Left colon (tissue), 2 donors: Measurements from ENCODE around the gene MED12. TPM values are rescaled to one million over a fixed set of nuclear protein-coding genes. Genes with fewer than 3 reads are reported as not detected.

ENCODE experiments used
- ATAC-seq: fragments of 200-7000 bp; cut with Tn5 transposase; one replicate; pipeline ENCODE4 v1.9.1; 2020; ENCODE audit warnings: mild to moderate bottlenecking, moderate library complexity
- DNase-seq, 2 donors: peaks; one replicate each; pipeline ENCODE4 v3.0.0-alpha.2; 2020
- intact Hi-C, 2 donors: fragments of 100-400 bp; cut with DNase I in 1 of 2; cut with micrococcal nuclease in 1 of 2; formaldehyde crosslinking; loops; one replicate each; pipeline versions ENCODE4 v1.11.2 to v1.14.0; 2022; cut with DNase I, micrococcal nuclease
- long read RNA-seq: library from polyadenylated mRNA; unstranded; transcript quantifications from one replicate; pipeline ENCODE4 v2.0.0, GENCODE V29; 2021
- total RNA-seq, 2 donors: library from RNA; stranded (reverse); fragmentation: NEBNext Ultra II Directional; extraction: Animal tissue kit (Norgen Biotek cat#: 25700); gene quantifications; one replicate each; pipeline ENCODE4 v1.2.1, GENCODE V29; 2021
- donor health status: DM: no; HTN: no; CAD: no.
- donor health status: DM: yes; HTN: yes; CAD: no.

The MED12 gene
- total RNA-seq = 10 to 100 TPM; 35.4 to 37.9 TPM
- long read RNA-seq, partial matches to known transcripts = 3 of 5 reads
- long read RNA-seq, other reads (novel, unspliced or antisense) = 2 of 5 reads

DNA sequence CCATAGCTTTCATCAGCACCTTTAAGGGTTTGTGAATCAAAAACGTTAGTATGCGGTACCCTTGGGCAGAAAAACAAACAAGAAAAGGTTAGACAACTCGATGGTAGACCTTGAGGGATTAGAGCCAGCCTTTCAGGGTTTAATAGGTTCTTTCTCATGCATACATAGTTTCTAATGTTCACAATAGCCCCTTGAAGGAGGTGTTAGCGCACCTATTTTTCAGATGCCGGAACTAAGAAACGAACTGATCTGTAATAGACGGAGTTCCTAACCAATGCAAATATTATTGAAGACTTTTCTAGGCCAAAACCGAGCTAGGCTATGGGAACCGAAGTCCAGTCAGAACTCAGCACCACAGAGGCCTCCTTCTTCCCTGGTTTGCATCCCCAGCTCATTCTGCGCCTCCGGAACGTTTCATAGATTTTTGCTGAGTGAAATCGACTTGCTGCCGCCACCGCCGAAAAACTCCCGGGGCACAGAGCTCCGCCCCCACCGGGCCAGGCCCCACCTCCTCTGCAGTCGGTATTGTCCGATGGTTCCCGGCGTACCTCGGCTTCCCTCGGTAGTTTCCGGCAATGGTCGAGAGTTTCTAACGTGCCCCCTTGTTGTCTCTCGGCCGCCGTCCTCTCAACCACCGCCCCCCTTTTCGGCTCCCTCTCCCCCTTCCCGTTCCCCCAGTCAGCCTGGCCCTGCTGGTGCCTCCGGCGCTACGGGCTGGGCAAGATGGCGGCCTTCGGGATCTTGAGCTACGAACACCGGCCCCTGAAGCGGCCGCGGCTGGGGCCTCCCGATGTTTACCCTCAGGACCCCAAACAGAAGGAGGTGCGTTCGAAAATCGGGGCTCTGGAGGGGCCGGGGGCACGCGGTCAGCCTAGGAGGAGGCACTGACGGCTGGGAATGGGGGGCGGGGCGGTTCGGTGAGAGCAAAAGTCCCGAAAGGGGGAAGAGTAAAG, at the start of gene MED12:
Gene MED12, plus strand, starts transcription at position 565 of the 953 bp plus-strand sequence. Its CDS starts 159 bp downstream, at position 724.
- intact Hi-C loops = no loop called here
- peak; percentile 82 to 85 for DNase-seq
- ATAC-seq = peak; percentile 96

DNA sequence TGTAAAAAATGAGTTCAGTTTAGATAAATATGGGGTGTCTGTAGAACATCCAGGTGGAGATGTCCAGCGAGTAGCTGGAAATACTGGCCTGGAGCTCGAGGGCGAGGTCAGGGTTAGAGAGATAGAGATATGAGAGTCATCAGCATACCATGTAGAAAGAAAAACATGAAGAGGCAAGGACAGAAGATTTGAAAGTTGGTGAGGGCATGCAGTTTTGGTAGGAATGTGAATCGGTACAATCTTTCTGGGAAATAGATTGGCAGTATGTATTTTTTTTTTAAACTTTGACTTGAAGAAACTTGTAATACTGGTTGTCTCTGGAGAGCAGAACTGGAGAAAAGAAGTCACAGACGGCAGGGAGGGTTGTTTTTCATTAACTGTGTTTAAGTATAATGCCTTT, 47.9 kb upstream of the MED12 start:
- DNase-seq = no peak
- intact Hi-C loops = no loop called here
- ATAC-seq = no peak

DNA sequence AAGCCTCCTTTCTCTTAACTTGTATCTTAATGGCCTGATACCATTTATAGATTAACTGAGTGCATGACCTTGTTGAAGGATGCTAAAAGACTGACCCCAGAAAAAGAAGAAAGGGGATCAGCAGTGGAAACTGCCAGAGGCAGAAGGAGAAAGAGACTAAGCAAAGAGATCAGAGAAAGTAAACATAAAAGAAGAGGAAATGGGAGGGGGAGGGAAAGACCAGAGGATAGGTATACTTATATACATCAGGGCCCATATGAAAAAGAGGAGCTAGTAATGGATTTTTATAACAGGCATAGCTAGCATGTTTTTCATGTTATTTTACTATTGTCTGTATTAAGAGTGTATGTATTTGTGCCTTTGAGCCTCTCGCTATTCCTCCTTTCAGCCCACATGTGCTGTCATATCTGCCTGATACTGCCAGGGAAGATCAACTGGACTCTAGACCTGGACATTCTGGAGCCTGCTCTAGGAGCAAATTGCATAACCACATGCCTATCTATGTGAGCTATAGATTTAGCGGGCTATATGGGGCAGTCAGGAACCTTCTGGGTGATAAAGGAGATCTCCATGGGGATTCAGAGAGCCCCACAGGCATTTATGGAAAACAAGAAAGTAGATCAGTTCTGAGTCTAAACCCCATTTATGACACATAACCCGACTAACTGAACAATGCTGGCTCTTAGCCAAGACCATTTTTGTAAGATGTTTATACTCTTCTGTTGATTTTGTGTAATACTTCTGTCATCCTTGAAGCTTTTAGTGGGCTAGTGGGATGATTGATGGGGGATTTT, 36.9 kb upstream of the MED12 start:
- DNase-seq = no peak
- ATAC-seq = no peak
- intact Hi-C loops = no loop called here

DNA sequence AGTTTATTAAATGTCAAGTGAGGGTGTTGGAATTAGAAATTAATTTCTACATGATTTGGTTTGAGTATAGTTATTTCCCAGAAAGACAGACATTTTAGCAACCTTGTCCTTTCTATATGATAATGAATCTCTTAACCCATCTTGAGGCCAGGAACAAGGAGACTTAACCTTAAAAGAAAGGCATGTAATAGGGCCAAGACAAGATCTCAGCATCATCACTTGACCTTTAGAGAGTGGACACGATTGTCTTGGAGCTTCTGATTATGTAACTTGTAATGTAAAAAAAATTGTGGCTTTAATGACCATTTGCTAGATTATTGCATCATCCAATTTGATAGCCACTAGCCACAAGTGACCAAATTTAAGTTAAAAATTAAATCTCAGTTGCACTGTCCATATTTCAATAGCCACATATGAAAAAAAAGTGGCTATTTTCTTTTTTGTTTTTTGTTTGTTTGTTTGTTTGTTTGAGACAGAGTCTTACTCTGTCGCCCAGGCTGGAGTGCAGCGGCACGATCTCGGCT, 36.2 kb upstream of the MED12 start:
- ATAC-seq (no peak), DNase-seq (no peak)
- intact Hi-C loops = no loop called here

DNA sequence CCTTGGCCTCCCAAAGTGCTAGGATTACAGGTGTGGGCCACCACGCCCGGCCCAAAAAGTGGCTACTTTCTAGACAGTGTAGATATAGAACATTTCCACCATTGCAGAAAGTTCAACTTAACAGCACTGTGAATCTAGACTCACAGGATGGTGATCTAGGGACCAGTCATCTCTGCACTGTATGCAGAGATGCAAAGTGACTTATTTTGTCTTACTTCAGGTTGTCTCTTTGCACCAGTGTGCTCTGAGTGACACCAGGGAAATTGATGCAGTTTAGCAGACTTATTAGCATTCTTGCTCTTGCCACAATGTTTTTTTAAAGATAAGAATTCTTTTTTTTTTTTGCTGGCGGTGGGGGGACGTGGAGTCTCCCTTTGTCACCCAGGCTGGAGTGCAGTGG, 35.6 kb upstream of the MED12 start:
- DNase-seq = no peak
- ATAC-seq = no peak
- intact Hi-C loops = no loop called here

DNA sequence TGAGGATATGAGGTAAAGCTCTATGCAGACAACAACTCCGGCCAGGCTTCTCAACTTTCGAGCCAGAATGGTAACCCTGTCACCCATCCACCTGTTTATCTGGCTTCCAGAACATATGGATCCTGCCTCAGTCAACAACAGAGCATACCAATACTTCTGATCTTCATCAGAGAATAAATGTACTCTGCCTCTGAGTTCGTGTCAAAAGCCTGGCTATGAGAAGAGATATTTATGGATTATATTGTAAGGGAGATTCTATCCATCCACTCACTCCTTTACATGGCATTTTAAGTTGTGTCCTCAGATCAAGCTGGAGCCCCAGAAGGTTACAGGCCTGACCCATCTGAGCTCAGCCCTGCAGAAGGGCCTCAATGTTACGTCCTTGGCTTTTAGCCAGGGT, 32.5 kb upstream of the MED12 start:
- intact Hi-C loops = no loop called here
- DNase-seq (no peak), ATAC-seq (no peak)

DNA sequence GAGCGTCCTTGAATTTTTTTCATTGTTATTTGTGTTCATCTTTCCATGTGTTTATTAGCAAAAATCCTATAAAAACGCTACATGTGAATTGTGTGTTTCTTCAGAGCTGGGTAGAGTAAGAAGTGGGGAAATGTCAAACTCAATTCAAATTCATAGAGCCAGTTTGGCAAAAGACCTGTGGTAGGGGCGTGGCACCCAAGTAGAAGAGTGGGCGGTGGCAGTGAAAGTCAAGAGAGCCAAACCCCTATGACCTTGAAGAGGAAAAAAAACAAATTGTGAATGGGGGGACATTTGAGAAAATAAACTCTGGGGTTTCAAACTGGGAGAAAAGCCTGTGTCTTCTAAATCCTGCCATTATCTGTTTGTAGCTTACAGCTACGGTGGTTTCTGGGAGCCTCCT, 27.1 kb upstream of the MED12 start:
- intact Hi-C loops = no loop called here
- no peak for ATAC-seq
- DNase-seq = no peak

DNA sequence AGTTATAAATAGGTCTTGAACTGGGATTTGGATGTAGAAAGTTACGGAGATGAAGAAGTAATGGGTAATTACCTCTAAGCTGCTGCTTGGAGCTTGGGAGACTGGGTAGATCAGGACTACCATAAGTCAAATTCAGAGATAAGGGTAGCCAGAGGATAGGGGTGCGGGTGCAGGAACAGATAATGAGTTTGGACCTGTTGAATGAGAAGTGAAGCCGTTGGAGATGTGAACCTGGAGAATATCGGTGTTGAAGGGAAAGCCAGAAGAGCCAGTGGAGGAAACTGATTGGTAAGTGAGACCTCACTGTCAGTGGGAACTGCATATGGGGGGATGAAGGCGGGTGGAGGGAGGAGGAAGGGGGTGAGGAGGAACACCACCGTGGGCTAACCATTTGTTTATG, 23.4 kb upstream of the MED12 start:
- no peak for ATAC-seq
- no peak for DNase-seq
- intact Hi-C loops = no loop called here

DNA sequence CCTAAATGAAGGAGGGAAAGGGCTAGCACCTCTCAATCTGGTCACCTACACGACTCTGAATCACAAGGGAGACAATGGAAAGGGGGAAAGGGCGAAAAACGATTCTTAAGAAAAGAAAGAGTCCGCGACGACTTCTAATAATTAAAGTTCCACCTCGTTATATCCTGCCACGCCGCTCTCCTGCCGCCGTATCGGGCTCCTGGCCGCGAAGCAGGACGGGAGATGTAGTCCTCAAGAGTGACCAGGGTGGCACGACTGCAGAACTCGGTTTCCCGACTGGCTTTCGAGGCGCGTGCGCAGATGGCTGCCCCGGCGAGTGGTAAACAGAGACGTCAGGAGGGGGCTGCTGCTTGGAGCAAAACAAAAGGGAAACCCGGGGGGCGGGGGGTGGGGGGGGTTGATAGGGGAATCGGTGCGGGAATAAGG, 22.8 kb upstream of the MED12 start, which contains the start of gene FOXO4:
Gene FOXO4, plus strand, starts transcription at position 297 of the 426 bp plus-strand sequence. CDS start 678 bp downstream, outside the sequence.
- peak; percentile 91 for ATAC-seq
- peak; percentile 92 to 93 for DNase-seq
- intact Hi-C loops = no loop called here

DNA sequence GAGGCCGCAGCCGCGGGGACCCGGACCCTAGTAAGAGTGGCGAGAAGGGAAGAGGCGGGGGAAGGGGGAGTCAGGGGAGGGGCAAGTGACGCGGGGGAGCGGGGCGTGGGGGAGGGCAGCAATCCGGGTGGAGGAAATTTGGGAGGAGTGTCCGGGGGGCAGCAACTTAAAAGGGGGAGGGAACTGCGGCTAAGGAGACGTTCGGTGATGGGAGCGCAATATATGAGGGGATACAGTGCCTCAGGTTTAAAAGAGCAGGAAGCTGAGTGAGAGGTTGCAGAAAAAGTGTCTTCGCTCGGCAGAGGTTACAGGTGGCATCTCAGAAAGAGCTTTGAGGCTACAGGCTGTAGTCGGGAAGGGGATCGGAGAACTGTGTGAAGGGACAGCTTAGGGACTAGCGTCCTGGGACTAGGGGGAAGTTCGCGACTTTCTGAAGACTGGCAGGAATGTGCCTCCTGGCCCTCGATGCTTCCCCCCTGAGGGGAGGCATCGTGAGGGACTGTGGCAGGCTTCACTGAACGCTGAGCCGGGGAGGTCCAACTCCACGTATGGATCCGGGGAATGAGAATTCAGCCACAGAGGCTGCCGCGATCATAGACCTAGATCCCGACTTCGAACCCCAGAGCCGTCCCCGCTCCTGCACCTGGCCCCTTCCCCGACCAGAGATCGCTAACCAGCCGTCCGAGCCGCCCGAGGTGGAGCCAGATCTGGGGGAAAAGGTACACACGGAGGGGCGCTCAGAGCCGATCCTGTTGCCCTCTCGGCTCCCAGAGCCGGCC, 22.2 kb upstream of the MED12 start:
- intact Hi-C loops = no loop called here
- peak; percentile 66 for ATAC-seq
- DNase-seq = peak in 1 of 2 donors; percentile 26

DNA sequence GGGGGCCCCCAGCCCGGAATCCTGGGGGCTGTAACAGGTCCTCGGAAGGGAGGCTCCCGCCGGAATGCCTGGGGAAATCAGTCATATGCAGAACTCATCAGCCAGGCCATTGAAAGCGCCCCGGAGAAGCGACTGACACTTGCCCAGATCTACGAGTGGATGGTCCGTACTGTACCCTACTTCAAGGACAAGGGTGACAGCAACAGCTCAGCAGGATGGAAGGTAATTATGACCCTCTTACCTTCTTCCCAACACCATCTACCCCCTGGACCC, 21.7 kb upstream of the MED12 start:
- intact Hi-C loops = no loop called here
- no peak for DNase-seq
- no peak for ATAC-seq

DNA sequence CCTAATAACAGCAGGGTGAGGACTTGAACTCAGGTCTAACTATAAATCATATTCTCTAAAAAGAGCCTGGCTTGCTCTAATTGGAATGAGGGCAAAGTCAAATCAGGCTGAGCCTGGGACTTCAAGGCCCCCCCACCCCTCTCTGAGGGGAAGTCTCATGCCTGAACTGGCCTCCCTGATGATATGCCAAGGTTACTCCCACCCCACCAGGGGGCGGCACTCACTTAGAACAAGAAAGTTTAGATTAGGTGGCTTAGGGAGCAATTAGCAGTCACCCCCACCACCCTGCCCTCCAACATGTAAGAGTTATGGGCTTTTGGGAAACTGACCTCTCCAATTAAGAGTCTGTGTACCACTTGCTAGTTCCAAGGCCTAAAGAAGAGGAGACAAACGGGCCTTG, 20.1 kb upstream of the MED12 start:
- intact Hi-C loops = no loop called here
- peak; percentile 50 to 71 for DNase-seq
- ATAC-seq = no peak

DNA sequence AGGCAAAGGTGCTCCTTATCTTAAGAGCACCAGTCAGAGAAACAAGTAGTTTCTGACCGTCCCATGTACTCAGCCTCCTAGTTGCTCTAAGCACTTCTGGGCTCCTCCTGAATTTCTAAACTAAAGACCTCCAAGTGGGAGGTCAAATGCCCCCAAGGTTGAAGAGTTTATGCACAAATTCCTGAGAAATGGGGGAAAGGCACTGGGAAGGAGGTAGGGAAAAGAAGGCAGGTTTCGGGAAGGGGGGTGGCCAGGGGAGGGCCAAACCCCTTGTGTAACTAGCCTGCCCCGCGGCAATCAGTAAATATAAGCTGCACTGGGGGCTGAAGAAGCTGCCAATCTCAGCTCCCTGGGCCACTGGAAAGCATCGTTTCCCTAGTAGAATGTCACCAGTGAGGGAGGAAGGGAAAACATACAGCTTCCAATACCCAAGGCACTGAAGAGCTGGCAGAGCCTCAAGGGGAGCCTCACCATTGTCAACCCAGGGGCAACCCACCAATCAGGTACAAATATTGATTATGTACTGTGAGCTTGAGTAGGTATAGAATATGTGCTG, 19.4 kb upstream of the MED12 start:
- DNase-seq = no peak

DNA sequence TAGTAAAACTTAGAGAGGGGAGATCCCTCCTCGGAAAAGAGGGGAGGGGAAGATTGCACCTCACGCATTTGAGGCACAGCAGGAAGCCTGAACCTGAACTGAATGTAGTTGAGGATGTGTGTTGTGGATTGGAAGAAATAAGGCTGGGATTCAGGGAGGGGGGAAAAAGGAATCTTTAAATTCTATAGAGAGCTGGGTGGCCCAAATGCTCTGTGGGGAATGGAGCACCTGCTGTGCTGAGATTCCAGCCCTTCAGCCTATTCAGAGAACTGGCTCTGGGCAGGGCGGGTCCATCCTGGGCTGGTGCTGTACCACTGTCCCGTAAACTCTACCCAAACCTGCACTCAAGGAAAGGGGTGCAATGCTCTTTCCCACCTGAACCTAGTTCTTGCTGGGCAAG, 18.7 kb upstream of the MED12 start:
- ATAC-seq (no peak), DNase-seq (no peak)
- intact Hi-C loops = no loop called here

More for the DNA sequence above, 19.4 kb upstream of the MED12 start:
- intact Hi-C loops = no loop called here
- no peak for ATAC-seq

DNA sequence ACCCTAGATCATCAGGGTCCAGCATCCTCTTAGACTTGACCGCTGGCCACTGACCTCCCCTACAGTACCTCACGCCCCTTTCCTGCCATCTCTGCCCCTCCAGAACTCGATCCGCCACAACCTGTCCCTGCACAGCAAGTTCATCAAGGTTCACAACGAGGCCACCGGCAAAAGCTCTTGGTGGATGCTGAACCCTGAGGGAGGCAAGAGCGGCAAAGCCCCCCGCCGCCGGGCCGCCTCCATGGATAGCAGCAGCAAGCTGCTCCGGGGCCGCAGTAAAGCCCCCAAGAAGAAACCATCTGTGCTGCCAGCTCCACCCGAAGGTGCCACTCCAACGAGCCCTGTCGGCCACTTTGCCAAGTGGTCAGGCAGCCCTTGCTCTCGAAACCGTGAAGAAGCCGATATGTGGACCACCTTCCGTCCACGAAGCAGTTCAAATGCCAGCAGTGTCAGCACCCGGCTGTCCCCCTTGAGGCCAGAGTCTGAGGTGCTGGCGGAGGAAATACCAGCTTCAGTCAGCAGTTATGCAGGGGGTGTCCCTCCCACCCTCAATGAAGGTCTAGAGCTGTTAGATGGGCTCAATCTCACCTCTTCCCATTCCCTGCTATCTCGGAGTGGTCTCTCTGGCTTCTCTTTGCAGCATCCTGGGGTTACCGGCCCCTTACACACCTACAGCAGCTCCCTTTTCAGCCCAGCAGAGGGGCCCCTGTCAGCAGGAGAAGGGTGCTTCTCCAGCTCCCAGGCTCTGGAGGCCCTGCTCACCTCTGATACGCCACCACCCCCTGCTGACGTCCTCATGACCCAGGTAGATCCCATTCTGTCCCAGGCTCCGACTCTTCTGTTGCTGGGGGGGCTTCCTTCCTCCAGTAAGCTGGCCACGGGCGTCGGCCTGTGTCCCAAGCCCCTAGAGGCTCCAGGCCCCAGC, 17.6 kb upstream of the MED12 start:
- intact Hi-C loops = no loop called here
- ATAC-seq = no peak
- DNase-seq = no peak

DNA sequence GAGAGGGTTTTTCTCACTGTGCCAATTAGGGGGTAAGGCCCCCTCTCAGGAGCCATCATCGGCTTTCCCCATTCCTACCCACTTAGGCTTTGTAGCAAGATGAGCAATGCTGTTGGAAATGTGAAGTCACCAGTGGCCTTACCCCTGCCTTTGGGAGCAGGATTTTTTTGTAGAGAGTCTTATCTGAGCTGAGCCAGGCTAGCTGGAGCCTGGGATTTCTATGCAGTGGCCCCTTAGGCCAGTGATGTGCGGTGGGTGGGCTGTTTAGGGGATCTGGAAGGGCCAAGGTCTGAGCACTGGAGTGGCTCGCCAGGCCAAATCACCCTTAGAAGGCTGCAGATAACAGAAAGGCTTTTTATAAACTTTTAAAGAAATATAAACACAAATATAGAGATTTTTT, 16.1 kb upstream of the MED12 start:
- DNase-seq (no peak), ATAC-seq (no peak)
- intact Hi-C loops = no loop called here

DNA sequence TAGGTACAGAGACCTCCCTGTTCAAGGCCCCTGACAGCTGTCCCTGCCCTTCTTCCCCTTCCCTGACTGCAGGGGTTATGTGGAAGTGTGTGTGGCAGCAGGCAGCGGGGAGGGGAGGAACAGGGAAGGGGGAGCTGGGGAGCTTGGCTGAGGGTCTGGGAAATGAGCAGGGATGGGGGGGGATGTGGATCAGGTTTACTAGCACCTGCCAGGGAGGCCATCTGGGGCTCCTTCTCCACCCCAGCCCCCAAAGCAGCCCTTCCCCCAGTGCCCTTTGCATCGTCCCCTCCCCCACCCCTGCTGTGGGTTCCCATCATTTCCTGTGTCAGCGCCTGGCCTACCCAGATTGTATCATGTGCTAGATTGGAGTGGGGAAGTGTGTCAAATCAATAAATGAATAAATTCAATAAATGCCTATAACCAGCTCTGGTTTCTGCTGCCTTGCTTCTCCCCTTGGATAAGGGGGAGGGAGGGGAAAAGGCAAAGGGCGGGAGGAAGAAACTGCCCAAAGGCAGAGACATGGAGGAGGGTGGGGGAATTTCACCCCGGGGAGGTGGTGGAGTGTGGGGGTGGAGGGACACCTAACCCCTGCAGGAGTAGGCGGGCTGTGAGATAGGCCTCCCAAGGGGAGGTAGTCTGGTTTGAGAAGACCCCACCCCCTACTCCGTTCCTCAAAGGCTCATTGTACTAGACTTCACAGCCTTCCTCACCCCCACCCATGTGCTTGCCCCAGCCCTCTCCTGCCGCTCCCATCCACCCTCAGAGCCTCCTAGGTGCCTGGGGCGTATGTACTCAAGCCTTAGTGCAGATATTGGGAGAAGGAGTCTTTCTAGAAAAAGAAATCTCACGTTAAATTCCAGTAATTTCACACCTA, 15.0 kb upstream of the MED12 start:
- intact Hi-C loops = no loop called here
- DNase-seq (peak in 1 of 2 donors; percentile 54), ATAC-seq (peak; percentile 39)
